ENCODE results near the gene SALL1.

- TF ChIP-seq POLR2A (IDR thresholded peaks at IDR 0.05; ENCODE audit: low read length) (no peak), GATA1 (IDR thresholded peaks at IDR 0.05; ENCODE audit: low read depth, low read length) (no peak)
These were observed 55.0 kb downstream of the SALL1 start for GRCh38 chr16:51095890-51096626.

Measured in erythroblast (primary cell).